Inferior parietal cortex (tissue), 1 donor: ENCODE data around the gene IL22RA2.
A peak's percentile ranks its signal among the peaks of the same experiment; 100 is the strongest.

Experiments
- DNase-seq: peaks from one replicate; pipeline ENCODE4 v3.0.0-alpha.2; 2016; ENCODE audit errors: extremely low spot score

Gene IL22RA2

GRCh38 chr6:137097057-137097456 lies 76.4 kb downstream of the IL22RA2 start:
- DNase-seq: no peak

- DNase-seq: no peak
Measured at GRCh38 chr6:137095651-137096238, 77.7 kb downstream of the IL22RA2 start.

- no peak for DNase-seq
Measured at GRCh38 chr6:137095093-137095492, 78.4 kb downstream of the IL22RA2 start.

- DNase-seq: peak; percentile 84
Measured at GRCh38 chr6:137094411-137095008, 78.9 kb downstream of the IL22RA2 start.
